HCT116 (cell line): Measurements from ENCODE around the gene GRM4. TPM values are rescaled to one million over a fixed set of nuclear protein-coding genes. Genes with fewer than 3 reads are reported as not detected.

Source experiments
- EGR1 ChIP-seq: IDR thresholded peaks from 2 replicates; pipeline ENCODE4 v1.6.1; 2012; ENCODE audit warnings: low read depth
- FOSL1 ChIP-seq: IDR thresholded peaks from 2 replicates; pipeline ENCODE4 v1.6.1; 2012; ENCODE audit warnings: low read depth
- SIN3A ChIP-seq: IDR thresholded peaks from 2 replicates; pipeline ENCODE4 v1.6.1; 2012; ENCODE audit warnings: low read depth
- SP1 ChIP-seq: IDR thresholded peaks from 2 replicates; pipeline ENCODE4 v1.6.1; 2012; ENCODE audit warnings: low read depth
- TCF7L2 ChIP-seq: IDR thresholded peaks from 2 replicates; pipeline ENCODE4 v1.7.0; 2011; ENCODE audit warnings: borderline replicate concordance, inconsistent platforms; ENCODE audit not compliant: insufficient read depth, insufficient read length; ENCODE audit errors: extremely low read depth
- total RNA-seq: library from RNA; stranded (reverse); gene quantifications from one replicate; pipeline ENCODE4 v1.2.1, GENCODE V29; 2021; ENCODE audit not compliant: unreplicated experiment
- TF ChIP-seq, protein P1 (sequence below): IDR thresholded peaks from 2 replicates; pipeline ENCODE4 v1.6.1; 2011; ENCODE audit warnings: mild to moderate bottlenecking, low read length, moderate library complexity; ENCODE audit not compliant: insufficient replicate concordance; ENCODE audit errors: extremely low read depth
- TF ChIP-seq, protein P2 (sequence below): IDR thresholded peaks from 2 replicates; pipeline ENCODE4 v1.6.1; 2012; ENCODE audit warnings: low read depth

GRM4 gene
- total RNA-seq, 1 experiment from 2014 or later, result 2.6 TPM

DNA sequence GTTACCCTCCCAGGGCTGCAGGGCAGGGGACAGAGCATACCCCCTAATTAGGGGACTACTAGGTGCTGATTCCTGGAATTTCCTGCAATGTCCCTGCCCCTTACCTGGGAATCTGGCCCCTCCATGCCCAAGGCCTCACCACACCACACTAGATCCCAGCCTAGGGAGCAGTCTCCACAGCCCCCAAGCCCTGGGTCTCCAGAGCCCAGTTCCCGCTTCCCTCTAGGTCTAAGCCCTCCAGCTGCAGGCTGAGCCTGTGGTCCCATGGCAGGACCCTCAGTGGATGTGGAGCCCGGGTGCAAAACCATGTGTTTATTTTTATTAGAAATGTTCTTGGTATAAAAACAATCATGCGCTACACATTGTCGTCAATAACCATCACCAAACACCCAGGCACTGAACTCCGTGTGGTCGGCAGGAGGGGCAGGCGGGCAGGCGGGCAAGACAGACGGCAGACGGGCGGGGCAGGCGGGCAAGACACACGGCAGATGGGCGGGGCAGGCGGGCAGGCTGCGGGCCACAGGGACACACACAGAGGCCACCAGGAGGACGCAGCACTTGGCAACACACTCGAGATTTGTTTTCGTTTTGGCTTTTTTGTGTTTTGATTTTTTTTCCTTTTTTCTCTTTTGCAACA, 124.2 kb downstream of the GRM4 start (continued):
- TF ChIP-seq, protein P1, sequence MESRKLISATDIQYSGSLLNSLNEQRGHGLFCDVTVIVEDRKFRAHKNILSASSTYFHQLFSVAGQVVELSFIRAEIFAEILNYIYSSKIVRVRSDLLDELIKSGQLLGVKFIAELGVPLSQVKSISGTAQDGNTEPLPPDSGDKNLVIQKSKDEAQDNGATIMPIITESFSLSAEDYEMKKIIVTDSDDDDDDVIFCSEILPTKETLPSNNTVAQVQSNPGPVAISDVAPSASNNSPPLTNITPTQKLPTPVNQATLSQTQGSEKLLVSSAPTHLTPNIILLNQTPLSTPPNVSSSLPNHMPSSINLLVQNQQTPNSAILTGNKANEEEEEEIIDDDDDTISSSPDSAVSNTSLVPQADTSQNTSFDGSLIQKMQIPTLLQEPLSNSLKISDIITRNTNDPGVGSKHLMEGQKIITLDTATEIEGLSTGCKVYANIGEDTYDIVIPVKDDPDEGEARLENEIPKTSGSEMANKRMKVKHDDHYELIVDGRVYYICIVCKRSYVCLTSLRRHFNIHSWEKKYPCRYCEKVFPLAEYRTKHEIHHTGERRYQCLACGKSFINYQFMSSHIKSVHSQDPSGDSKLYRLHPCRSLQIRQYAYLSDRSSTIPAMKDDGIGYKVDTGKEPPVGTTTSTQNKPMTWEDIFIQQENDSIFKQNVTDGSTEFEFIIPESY, result no peak
- TF ChIP-seq FOSL1, result no peak
- TF ChIP-seq, protein P2, sequence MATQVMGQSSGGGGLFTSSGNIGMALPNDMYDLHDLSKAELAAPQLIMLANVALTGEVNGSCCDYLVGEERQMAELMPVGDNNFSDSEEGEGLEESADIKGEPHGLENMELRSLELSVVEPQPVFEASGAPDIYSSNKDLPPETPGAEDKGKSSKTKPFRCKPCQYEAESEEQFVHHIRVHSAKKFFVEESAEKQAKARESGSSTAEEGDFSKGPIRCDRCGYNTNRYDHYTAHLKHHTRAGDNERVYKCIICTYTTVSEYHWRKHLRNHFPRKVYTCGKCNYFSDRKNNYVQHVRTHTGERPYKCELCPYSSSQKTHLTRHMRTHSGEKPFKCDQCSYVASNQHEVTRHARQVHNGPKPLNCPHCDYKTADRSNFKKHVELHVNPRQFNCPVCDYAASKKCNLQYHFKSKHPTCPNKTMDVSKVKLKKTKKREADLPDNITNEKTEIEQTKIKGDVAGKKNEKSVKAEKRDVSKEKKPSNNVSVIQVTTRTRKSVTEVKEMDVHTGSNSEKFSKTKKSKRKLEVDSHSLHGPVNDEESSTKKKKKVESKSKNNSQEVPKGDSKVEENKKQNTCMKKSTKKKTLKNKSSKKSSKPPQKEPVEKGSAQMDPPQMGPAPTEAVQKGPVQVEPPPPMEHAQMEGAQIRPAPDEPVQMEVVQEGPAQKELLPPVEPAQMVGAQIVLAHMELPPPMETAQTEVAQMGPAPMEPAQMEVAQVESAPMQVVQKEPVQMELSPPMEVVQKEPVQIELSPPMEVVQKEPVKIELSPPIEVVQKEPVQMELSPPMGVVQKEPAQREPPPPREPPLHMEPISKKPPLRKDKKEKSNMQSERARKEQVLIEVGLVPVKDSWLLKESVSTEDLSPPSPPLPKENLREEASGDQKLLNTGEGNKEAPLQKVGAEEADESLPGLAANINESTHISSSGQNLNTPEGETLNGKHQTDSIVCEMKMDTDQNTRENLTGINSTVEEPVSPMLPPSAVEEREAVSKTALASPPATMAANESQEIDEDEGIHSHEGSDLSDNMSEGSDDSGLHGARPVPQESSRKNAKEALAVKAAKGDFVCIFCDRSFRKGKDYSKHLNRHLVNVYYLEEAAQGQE, result no peak
- TF ChIP-seq EGR1, result no peak
- no peak for TF ChIP-seq SIN3A
- TF ChIP-seq TCF7L2, result no peak
- TF ChIP-seq SP1, result no peak
- TF ChIP-seq, all 23 proteins: peak for 0
